OCI-LY7 (cell line): ENCODE results near the gene OLFM2.

Source experiments
- CTCF ChIP-seq: fragments of 200-600 bp; sonication (generic); conservative IDR thresholded peaks from 2 replicates; pipeline ENCODE4 v1.5.1; 2014; ENCODE audit warnings: mild to moderate bottlenecking, antibody characterized with exemption, low read length, moderate library complexity, mixed read lengths
- EZH2phosphoT487 ChIP-seq: fragments of 200-600 bp; sonication (generic); IDR thresholded peaks from 2 replicates; pipeline ENCODE4 v1.6.1; 2018; ENCODE audit warnings: low read depth, borderline replicate concordance, mild to moderate bottlenecking, mixed run types, antibody characterized with exemption, low read length, moderate library complexity, mixed read lengths

- TF ChIP-seq CTCF (no peak), EZH2phosphoT487 (no peak)
Measured at GRCh38 chr19:9857076-9857721, 79.1 kb downstream of the OLFM2 start.
